IMR-90 (cell line): ENCODE data around the gene ADAMTSL1. TPM values are rescaled to one million over a fixed set of nuclear protein-coding genes. Genes with fewer than 3 reads are reported as not detected.
A peak's percentile ranks its signal among the peaks of the same experiment; 100 is the strongest.

Source experiments
- ATAC-seq: fragments of 200-7000 bp; cut with Tn5 transposase; 2 replicates; pipeline ENCODE4 v1.9.1; 2020; ENCODE audit warnings: low read depth, mild to moderate bottlenecking, moderate library complexity
- BruUV-seq: library from RNA; stranded (reverse); fragments of 400-500 nt; replicated peaks from 2 replicates; lab custom pipeline; 2021; lab: Mats Ljungman, UMichigan
- CTCF ChIA-PET: fragments of 300-600 bp; formaldehyde crosslinking; extraction: SDS; loops from one replicate; lab custom pipeline; 2021; ENCODE audit warnings: antibody characterized with exemption; lab: Yijun Ruan, JAX
- POLR2A ChIA-PET: fragments of 300-600 bp; sonication (Branson Sonifier 250); formaldehyde crosslinking; loops from one replicate; lab custom pipeline; 2022; ENCODE audit warnings: antibody characterized with exemption; ENCODE audit not compliant: unreplicated experiment; lab: Charles Lee
- DNase-seq: peaks from one replicate; pipeline ENCODE4 v3.0.0; 2013
- H2AFZ ChIP-seq: replicated peaks from 2 replicates; pipeline ENCODE3; 2013; ENCODE audit warnings: low read length, mild to moderate bottlenecking; ENCODE audit not compliant: poor library complexity
- H2AK5ac ChIP-seq: 2 replicates; pipeline ENCODE4 v1.6.1; 2013; ENCODE audit warnings: low read depth, low read length, inconsistent platforms
- H2AK9ac ChIP-seq: replicated peaks from 2 replicates; pipeline ENCODE3; 2013; ENCODE audit warnings: mild to moderate bottlenecking, low read depth, low read length, moderate library complexity; ENCODE audit not compliant: poor library complexity
- H2BK120ac ChIP-seq: 2 replicates; pipeline ENCODE4 v1.6.1; 2013; ENCODE audit warnings: low read depth, low read length, inconsistent platforms
- H2BK15ac ChIP-seq: 3 replicates; pipeline ENCODE4 v1.6.1; 2013; ENCODE audit warnings: low read depth, low read length, inconsistent platforms
- H2BK20ac ChIP-seq: 2 replicates; pipeline ENCODE4 v1.6.1; 2013; ENCODE audit warnings: low read depth, mild to moderate bottlenecking, inconsistent platforms, low read length, moderate library complexity
- H2BK5ac ChIP-seq: 2 replicates; pipeline ENCODE4 v1.6.1; 2013; ENCODE audit warnings: mild to moderate bottlenecking, low read depth, low read length, inconsistent platforms; ENCODE audit not compliant: poor library complexity, severe bottlenecking
- H3K14ac ChIP-seq: replicated peaks from 2 replicates; pipeline ENCODE4 v1.6.1; 2013; ENCODE audit warnings: low read depth, low read length, inconsistent platforms
- H3K18ac ChIP-seq: 2 replicates; pipeline ENCODE4 v1.6.1; 2013; ENCODE audit warnings: low read depth, low read length, control low read depth
- H3K23ac ChIP-seq: 2 replicates; pipeline ENCODE4 v1.6.1; 2013; ENCODE audit warnings: low read depth, low read length, inconsistent platforms
- H3K27ac ChIP-seq: 2 replicates; pipeline ENCODE4 v1.5.1; 2013; ENCODE audit warnings: mild to moderate bottlenecking, control low read depth, low read length; ENCODE audit not compliant: insufficient read depth
- H3K27me3 ChIP-seq: 2 replicates; pipeline ENCODE4 v1.6.1; 2013; ENCODE audit warnings: low read length; ENCODE audit not compliant: control insufficient read depth, insufficient read depth
- H3K36me3 ChIP-seq: 2 replicates; pipeline ENCODE4 v1.6.1; 2013; ENCODE audit warnings: low read length, mixed read lengths; ENCODE audit not compliant: control insufficient read depth, insufficient read depth
- H3K4ac ChIP-seq: 2 replicates; pipeline ENCODE4 v1.6.1; 2013; ENCODE audit warnings: low read depth, low read length, inconsistent platforms
- H3K4me1 ChIP-seq: 2 replicates; pipeline ENCODE4 v1.6.1; 2013; ENCODE audit warnings: low read length, mixed read lengths; ENCODE audit not compliant: control insufficient read depth, insufficient read depth
- H3K4me2 ChIP-seq: 2 replicates; pipeline ENCODE4 v1.6.1; 2013; ENCODE audit warnings: low read depth, mild to moderate bottlenecking, control low read depth, low read length, moderate library complexity
- H3K4me3 ChIP-seq: 2 replicates; pipeline ENCODE4 v1.5.1; 2013; ENCODE audit warnings: low read depth, mild to moderate bottlenecking, control low read depth, low read length, moderate library complexity; ENCODE audit not compliant: insufficient read depth
- H3K56ac ChIP-seq: 2 replicates; pipeline ENCODE4 v1.6.1; 2013; ENCODE audit warnings: low read length, inconsistent platforms; ENCODE audit not compliant: insufficient read depth; ENCODE audit errors: extremely low read depth
- H3K79me1 ChIP-seq, 2 experiments: 2 replicates each; pipeline ENCODE4 v1.6.1; 2013; ENCODE audit warnings: low read length in 2 of 2, inconsistent platforms in 1 of 2, low read depth in 1 of 2
- H3K9ac ChIP-seq: 2 replicates; pipeline ENCODE4 v1.6.1; 2013; ENCODE audit warnings: low read depth, low read length, control low read depth
- H3K9me1 ChIP-seq: 2 replicates; pipeline ENCODE4 v1.6.1; 2013; ENCODE audit warnings: low read length, inconsistent platforms; ENCODE audit not compliant: insufficient read depth
- H3K9me3 ChIP-seq: 2 replicates; pipeline ENCODE4 v1.6.1; 2013; ENCODE audit warnings: low read length; ENCODE audit not compliant: control insufficient read depth, insufficient read depth
- H4K20me1 ChIP-seq: 2 replicates; pipeline ENCODE4 v1.6.1; 2013; ENCODE audit warnings: low read length, inconsistent platforms; ENCODE audit not compliant: insufficient read depth
- H4K5ac ChIP-seq: 2 replicates; pipeline ENCODE4 v1.6.1; 2013; ENCODE audit warnings: mild to moderate bottlenecking, low read depth, low read length, control low read depth
- H4K8ac ChIP-seq, 2 experiments: 2 replicates each; pipeline ENCODE4 v1.6.1; 2013; ENCODE audit warnings: low read depth in 2 of 2, low read length in 2 of 2, control low read depth in 1 of 2, inconsistent platforms in 1 of 2
- H4K91ac ChIP-seq: 2 replicates; pipeline ENCODE4 v1.6.1; 2013; ENCODE audit warnings: low read depth, low read length, inconsistent platforms; ENCODE audit not compliant: insufficient read depth
- CEBPB ChIP-seq: IDR thresholded peaks from 2 replicates; pipeline ENCODE4 v1.6.1; 2012; ENCODE audit warnings: low read depth, low read length, improper control_type of control experiment
- MXI1 ChIP-seq: IDR thresholded peaks from 2 replicates; pipeline ENCODE4 v1.6.1; 2012; ENCODE audit warnings: low read depth, mild to moderate bottlenecking, low read length, moderate library complexity, borderline replicate concordance
- WGBS, 2 experiments: methylation state at CpG; one replicate each; pipeline versions ENCODE4 v1.1.5 to v1.1.7; 2013; ENCODE audit warnings: missing lambda C conversion rate in 2 of 2; ENCODE audit not compliant: insufficient read length in 1 of 2; ENCODE audit errors: extremely low coverage in 2 of 2; 5-methylcytosine and 5-hydroxymethylcytosine counted together
- dilution Hi-C: fragments of 300-500 bp; cut with HindIII; formaldehyde crosslinking; loops from one replicate; pipeline ENCODE4 v1.14.3; 2018; ENCODE audit warnings: low sequenced_read_pairs; ENCODE audit not compliant: unreplicated experiment
- in situ Hi-C: fragments of 300-500 bp; cut with MboI; formaldehyde crosslinking; loops from 3 replicates; pipeline ENCODE4 v1.14.3; 2019; ENCODE audit warnings: low sequenced_read_pairs, inconsistent platforms, mixed read lengths
- intact Hi-C: fragments of 100-400 bp; cut with micrococcal nuclease; formaldehyde crosslinking; loops from 2 replicates; pipeline ENCODE4 v1.10.0; 2022
- polyA plus RNA-seq, 3 experiments: library from polyadenylated mRNA; depleted of rRNA; stranded (reverse); fragments of >200 nt; gene quantifications; 2 replicates each; pipeline ENCODE4 v1.2.3, GENCODE V29; 2012; ENCODE audit warnings: low replicate concordance in 1 of 3
- total RNA-seq: library from RNA; depleted of rRNA; stranded (reverse); fragments of >200 nt; gene quantifications from 2 replicates; pipeline ENCODE4 v1.2.3, GENCODE V29; 2012

Gene ADAMTSL1
- total and polyA plus RNA-seq, 2 of the 4 experiments (the other 2 are of a cell fraction), result 38.2 to 62.2 TPM

- Histone ChIP-seq H3K4me1 (no peaks in the 10 kb centered on the region), H3K27me3 (no peaks in the 10 kb centered on the region), H2AK5ac (no peak overlapping the region), H3K36me3 (no peaks in the 10 kb centered on the region), H4K5ac (no peak overlapping the region), H2BK15ac (no peak overlapping the region), H2AK9ac (no peak overlapping the region), H3K4ac (no peak overlapping the region), H3K18ac (no peak overlapping the region), H3K9ac (no peak overlapping the region), H3K79me1 (no peaks in the 10 kb centered on the region; a peak in 1 of 4 replicates), H3K4me3 (no peak overlapping the region), H3K4me2 (no peak overlapping the region), H4K20me1 (no peaks in the 10 kb centered on the region), H3K27ac (no peak overlapping the region), H4K8ac (no peak overlapping the region), H2BK120ac (no peak overlapping the region), H2AFZ (no peak overlapping the region), H3K23ac (no peak overlapping the region), H3K56ac (no peak overlapping the region), H3K9me3 (no peaks in the 10 kb centered on the region), H3K9me1 (no peaks in the 10 kb centered on the region), H2BK20ac (no peak overlapping the region), H2BK5ac (no peak overlapping the region), H4K91ac (no peak overlapping the region), H3K14ac (no peak overlapping the region)
- no peak for DNase-seq
- WGBS, 2 experiments, result no CpG with 5 or more reads among the region's 3 CpGs
- ATAC-seq, result no peak
- in situ Hi-C loops, result no loop called here
- peak; percentile 54 for TF ChIP-seq CEBPB
- no peak for TF ChIP-seq MXI1
- CTCF ChIA-PET, result no interaction called here
- POLR2A ChIA-PET, result no interaction called here
- BruUV-seq, result no TSS peak
- dilution Hi-C loops, result no loop called here
- intact Hi-C loops, result no loop called here
Measured at GRCh38 chr9:18526685-18527084, 52.7 kb downstream of the ADAMTSL1 start.
